Testis (tissue), 2 donors: Measurements from ENCODE around the gene CELSR3.

Experiments
- POLR2A ChIP-seq: fragments of 450-650 bp; IDR thresholded peaks from one replicate; pipeline ENCODE4 v1.6.1; 2017; ENCODE audit warnings: antibody characterized with exemption, mild to moderate bottlenecking, moderate library complexity
- TF ChIP-seq, protein P1 (sequence below), 3 experiments: fragments of 450-650 bp in 2 of 3; fragments of 200-600 bp in 1 of 3; sonication (generic) in 1 of 3; IDR thresholded peaks; one replicate each; pipeline ENCODE4 v1.5.1; 2016 to 2019; ENCODE audit warnings: antibody characterized with exemption in 3 of 3, mild to moderate bottlenecking in 2 of 3, moderate library complexity in 1 of 3

DNA sequence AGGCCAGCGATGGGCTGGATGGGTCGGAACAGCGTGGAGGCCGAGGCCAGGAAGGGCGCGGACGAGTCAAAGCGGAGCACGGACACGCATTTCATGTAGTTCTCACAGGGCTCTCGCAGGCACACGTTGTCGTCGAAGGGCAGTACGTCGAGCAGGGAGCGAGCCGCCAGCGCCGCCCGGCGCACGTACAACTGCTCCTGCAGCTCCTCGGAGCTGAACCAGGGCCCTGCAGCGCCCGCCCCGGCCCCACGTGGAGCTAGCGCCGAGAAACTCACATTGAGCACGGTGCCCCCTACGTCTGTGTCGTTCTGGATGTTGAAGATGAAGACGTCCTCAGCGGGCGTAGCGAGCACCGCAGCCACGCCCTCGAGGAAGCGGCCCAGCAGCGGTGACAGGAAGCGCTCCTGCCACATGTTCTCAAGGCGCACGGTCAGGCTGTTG, 5.8 kb downstream of the CELSR3 start:
- TF ChIP-seq, protein P1, sequence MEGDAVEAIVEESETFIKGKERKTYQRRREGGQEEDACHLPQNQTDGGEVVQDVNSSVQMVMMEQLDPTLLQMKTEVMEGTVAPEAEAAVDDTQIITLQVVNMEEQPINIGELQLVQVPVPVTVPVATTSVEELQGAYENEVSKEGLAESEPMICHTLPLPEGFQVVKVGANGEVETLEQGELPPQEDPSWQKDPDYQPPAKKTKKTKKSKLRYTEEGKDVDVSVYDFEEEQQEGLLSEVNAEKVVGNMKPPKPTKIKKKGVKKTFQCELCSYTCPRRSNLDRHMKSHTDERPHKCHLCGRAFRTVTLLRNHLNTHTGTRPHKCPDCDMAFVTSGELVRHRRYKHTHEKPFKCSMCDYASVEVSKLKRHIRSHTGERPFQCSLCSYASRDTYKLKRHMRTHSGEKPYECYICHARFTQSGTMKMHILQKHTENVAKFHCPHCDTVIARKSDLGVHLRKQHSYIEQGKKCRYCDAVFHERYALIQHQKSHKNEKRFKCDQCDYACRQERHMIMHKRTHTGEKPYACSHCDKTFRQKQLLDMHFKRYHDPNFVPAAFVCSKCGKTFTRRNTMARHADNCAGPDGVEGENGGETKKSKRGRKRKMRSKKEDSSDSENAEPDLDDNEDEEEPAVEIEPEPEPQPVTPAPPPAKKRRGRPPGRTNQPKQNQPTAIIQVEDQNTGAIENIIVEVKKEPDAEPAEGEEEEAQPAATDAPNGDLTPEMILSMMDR (IDR thresholded peaks at IDR 0.05): no peak
- no peak for TF ChIP-seq POLR2A
